HEK293 (cell line): ENCODE data around the gene FOXK2.

Experiments used
- CTCF ChIA-PET: fragments of 350-600 bp; formaldehyde crosslinking; extraction: SDS; loops from one replicate; lab custom pipeline; 2021; ENCODE audit warnings: antibody characterized with exemption; lab: Yijun Ruan, JAX
- POLR2A ChIA-PET: fragments of 300-600 bp; formaldehyde crosslinking; extraction: SDS; loops from one replicate; lab custom pipeline; 2020; ENCODE audit warnings: antibody characterized with exemption, inconsistent platforms; lab: Yijun Ruan, JAX
- H3K27ac ChIP-seq: fragments of 200-500 bp; sonication (Bioruptor generic); 2 replicates; pipeline ENCODE4 v1.5.1; 2014; ENCODE audit warnings: low read depth, low read length, control low read depth, inconsistent platforms; ENCODE audit errors: extremely low read depth
- H3K36me3 ChIP-seq, 2 experiments: fragments of 200-500 bp in 1 of 2; sonication (Bioruptor generic) in 1 of 2; 1 replicate in 1 of 2; 2 replicates in 1 of 2; pipeline ENCODE4 v1.5.1; 2014 to 2017; ENCODE audit warnings: inconsistent platforms in 2 of 2, low read length in 2 of 2; ENCODE audit not compliant: control insufficient read depth in 2 of 2, insufficient read depth in 1 of 2
- H3K4me1 ChIP-seq: fragments of 200-500 bp; sonication (Bioruptor generic); 2 replicates; pipeline ENCODE4 v1.5.1; 2014; ENCODE audit warnings: mild to moderate bottlenecking, low read length, inconsistent platforms; ENCODE audit not compliant: control insufficient read depth, insufficient read depth
- H3K4me3 ChIP-seq: 2 replicates; pipeline ENCODE4 v1.5.1; 2011; ENCODE audit warnings: low read depth, mild to moderate bottlenecking, control low read depth, low read length, moderate library complexity
- H3K9me3 ChIP-seq: fragments of 200-500 bp; sonication (Bioruptor generic); 2 replicates; pipeline ENCODE4 v1.5.1; 2014; ENCODE audit warnings: low read depth, low read length, inconsistent platforms; ENCODE audit not compliant: control insufficient read depth, insufficient read depth
- CTCF ChIP-seq: fragments of 450-650 bp; formaldehyde crosslinking; IDR thresholded peaks from 2 replicates; pipeline ENCODE4 v1.5.1; 2016; ENCODE audit warnings: missing biosample characterization, missing genetic modification characterization
- EGR2 ChIP-seq: fragments of 450-650 bp; formaldehyde crosslinking; IDR thresholded peaks from 2 replicates; pipeline ENCODE4 v1.5.1; 2016; ENCODE audit warnings: low read depth, missing biosample characterization, missing genetic modification characterization
- GLI2 ChIP-seq: fragments of 450-650 bp; formaldehyde crosslinking; IDR thresholded peaks from 2 replicates; pipeline ENCODE4; 2017; ENCODE audit warnings: missing biosample characterization, missing genetic modification characterization, low read depth, borderline replicate concordance
- HOXC10 ChIP-seq: sonication (generic); formaldehyde crosslinking; IDR thresholded peaks from 2 replicates; pipeline ENCODE4 v1.8.1; 2023; ENCODE audit warnings: mild to moderate bottlenecking, missing genetic modification reagents
- KLF16 ChIP-seq: fragments of 450-650 bp; formaldehyde crosslinking; IDR thresholded peaks from 2 replicates; pipeline ENCODE4 v1.5.1; 2017; ENCODE audit warnings: missing biosample characterization, missing genetic modification characterization
- KLF8 ChIP-seq: fragments of 450-650 bp; formaldehyde crosslinking; IDR thresholded peaks from 2 replicates; pipeline ENCODE4 v1.5.1; 2016; ENCODE audit warnings: missing biosample characterization, missing genetic modification characterization
- PRDM1 ChIP-seq: fragments of 450-650 bp; formaldehyde crosslinking; IDR thresholded peaks from 2 replicates; pipeline ENCODE4; 2016; ENCODE audit warnings: missing biosample characterization, missing genetic modification characterization
- REST ChIP-seq: fragments of 450-650 bp; formaldehyde crosslinking; IDR thresholded peaks from 2 replicates; pipeline ENCODE4 v1.5.1; 2016; ENCODE audit warnings: missing biosample characterization, missing genetic modification characterization
- ZBTB26 ChIP-seq: fragments of 450-650 bp; formaldehyde crosslinking; optimal IDR thresholded peaks from 2 replicates; pipeline ENCODE3; 2016; ENCODE audit warnings: missing biosample characterization, mild to moderate bottlenecking, missing genetic modification characterization
- ZIC2 ChIP-seq: fragments of 450-650 bp; formaldehyde crosslinking; IDR thresholded peaks from 2 replicates; pipeline ENCODE4 v1.5.1; 2016; ENCODE audit warnings: missing biosample characterization, missing genetic modification characterization
- ZNF19 ChIP-seq: fragments of 450-650 bp; formaldehyde crosslinking; IDR thresholded peaks from 2 replicates; pipeline ENCODE4; 2016; ENCODE audit warnings: missing biosample characterization, missing genetic modification characterization, low read depth
- ZNF221 ChIP-seq: fragments of 450-650 bp; formaldehyde crosslinking; IDR thresholded peaks from 2 replicates; pipeline ENCODE4 v1.5.1; 2017; ENCODE audit warnings: missing biosample characterization, missing genetic modification characterization, borderline replicate concordance
- ZNF223 ChIP-seq: fragments of 450-650 bp; formaldehyde crosslinking; IDR thresholded peaks from 2 replicates; pipeline ENCODE4 v1.5.1; 2016; ENCODE audit warnings: missing biosample characterization, missing genetic modification characterization
- ZNF488 ChIP-seq: fragments of 450-650 bp; formaldehyde crosslinking; IDR thresholded peaks from 2 replicates; pipeline ENCODE4 v1.5.1; 2016; ENCODE audit warnings: missing biosample characterization, missing genetic modification characterization
- ZNF501 ChIP-seq: fragments of 450-650 bp; formaldehyde crosslinking; IDR thresholded peaks from 2 replicates; pipeline ENCODE4 v1.5.1; 2016; ENCODE audit warnings: missing biosample characterization, missing genetic modification characterization
- ZNF560 ChIP-seq: fragments of 450-650 bp; formaldehyde crosslinking; IDR thresholded peaks from 2 replicates; pipeline ENCODE4 v1.5.1; 2017; ENCODE audit warnings: missing biosample characterization, missing genetic modification characterization, borderline replicate concordance
- ZNF580 ChIP-seq: fragments of 450-650 bp; formaldehyde crosslinking; IDR thresholded peaks from 2 replicates; pipeline ENCODE4 v1.5.1; 2016; ENCODE audit warnings: missing biosample characterization, missing genetic modification characterization
- ZNF600 ChIP-seq: fragments of 450-650 bp; formaldehyde crosslinking; IDR thresholded peaks from 2 replicates; pipeline ENCODE4 v1.5.1; 2016; ENCODE audit warnings: missing biosample characterization, missing genetic modification characterization
- ZNF629 ChIP-seq: fragments of 450-650 bp; formaldehyde crosslinking; IDR thresholded peaks from 2 replicates; pipeline ENCODE4 v1.5.1; 2017; ENCODE audit warnings: missing biosample characterization, missing genetic modification characterization
- ZNF664 ChIP-seq: fragments of 450-650 bp; formaldehyde crosslinking; IDR thresholded peaks from 2 replicates; pipeline ENCODE4 v1.5.1; 2016; ENCODE audit warnings: missing biosample characterization, missing genetic modification characterization
- ZNF768 ChIP-seq: fragments of 450-650 bp; formaldehyde crosslinking; IDR thresholded peaks from 2 replicates; pipeline ENCODE4 v1.5.1; 2018; ENCODE audit warnings: missing biosample characterization, mild to moderate bottlenecking, missing genetic modification characterization
- ZSCAN4 ChIP-seq: fragments of 450-650 bp; formaldehyde crosslinking; IDR thresholded peaks from 2 replicates; pipeline ENCODE4 v1.5.1; 2017; ENCODE audit warnings: missing biosample characterization, missing genetic modification characterization

FOXK2 gene

GRCh38 chr17:82640036-82640435, 120.5 kb downstream of the FOXK2 start:
- TF ChIP-seq ZNF600 (tag by site-specific recombination) (peak; percentile 74), ZSCAN4 (no peak), ZNF768 (tag by site-specific recombination) (no peak), HOXC10 (CRISPR knock-in tag) (no peak), EGR2 (tag by site-specific recombination) (no peak)
- TF ChIP-seq, all 188 proteins: peak for 1
- Histone ChIP-seq H3K4me1 (no peaks in the 10 kb centered on the region), H3K4me3 (no peak overlapping the region), H3K27ac (no peak overlapping the region), H3K9me3 (no peaks in the 10 kb centered on the region), H3K36me3 (peaks cover 55 to 87% of the 10 kb centered on the region in 2 experiments)
- ChIA-PET POLR2A (interaction anchor here (0.7 kb wide), 1 partner anchor 211 kb away, joined by 4 read pairs; no protein-coding TSS in a partner anchor), CTCF (interaction anchor here (0.8 kb wide), 1 partner anchor 173 kb away, joined by 3 read pairs; no protein-coding TSS in a partner anchor)

GRCh38 chr17:82642022-82642421, 122.5 kb downstream of the FOXK2 start:
- no peak overlapping the region for H3K4me3 ChIP-seq
- peaks cover 4% of the 10 kb centered on the region; the same call in 1 of the 2 replicates for H3K4me1 ChIP-seq
- ChIA-PET CTCF (interaction anchor here (0.6 to 0.9 kb wide), 2 partner anchors 126 to 675 kb away, joined by 3 to 4 read pairs; no protein-coding TSS in a partner anchor), POLR2A (no interaction called here)
- TF ChIP-seq ZIC2 (tag by site-specific recombination) (peak; percentile 81), KLF16 (no peak)
- no peak overlapping the region for H3K27ac ChIP-seq
- no peaks in the 10 kb centered on the region for H3K9me3 ChIP-seq
- H3K36me3 ChIP-seq: peaks cover 45 to 84% of the 10 kb centered on the region in 2 experiments

- H3K36me3 ChIP-seq: peaks cover 36 to 66% of the 10 kb centered on the region in 2 experiments
- no peaks in the 10 kb centered on the region for H3K9me3 ChIP-seq
- TF ChIP-seq ZNF560 (tag by site-specific recombination) (no peak), ZNF19 (tag by site-specific recombination) (no peak), EGR2 (tag by site-specific recombination) (no peak), ZNF501 (tag by site-specific recombination) (no peak), KLF8 (no peak), CTCF (tag by site-specific recombination) (no peak), REST (tag by site-specific recombination) (no peak), ZNF629 (tag by site-specific recombination) (no peak), ZNF221 (tag by site-specific recombination) (no peak), ZNF664 (no peak), GLI2 (no peak), ZNF488 (tag by site-specific recombination) (no peak), ZBTB26 (tag by site-specific recombination) (no peak), PRDM1 (tag by site-specific recombination) (no peak), ZNF580 (tag by site-specific recombination) (no peak), ZNF223 (tag by site-specific recombination) (no peak)
- TF ChIP-seq, all 188 proteins: peak for 0
- CTCF ChIA-PET: no interaction called here
- H3K27ac ChIP-seq: no peak overlapping the region
- H3K4me1 ChIP-seq: peaks cover 7% of the 10 kb centered on the region
- no peak overlapping the region for H3K4me3 ChIP-seq
- POLR2A ChIA-PET: no interaction called here
These were observed 124.6 kb downstream of the FOXK2 start for GRCh38 chr17:82644148-82644547.
